ENCODE results near the gene SFI1.

SFI1 gene

GRCh38 chr22:31603081-31603525, 106.8 kb downstream of the SFI1 start:
- no peak for DNase-seq

- no peak for DNase-seq
Measured at GRCh38 chr22:31603574-31603973, 107.2 kb downstream of the SFI1 start.

GRCh38 chr22:31604137-31604705, 107.9 kb downstream of the SFI1 start:
- DNase-seq = no peak

- no peak for DNase-seq
Measured at GRCh38 chr22:31604746-31605705, 108.7 kb downstream of the SFI1 start.

- no peak for DNase-seq
Measured at GRCh38 chr22:31605851-31606585, 109.7 kb downstream of the SFI1 start.

GRCh38 chr22:31607696-31608095, 111.4 kb downstream of the SFI1 start:
- DNase-seq = no peak

- DNase-seq = no peak
Measured at GRCh38 chr22:31609716-31610115, 113.4 kb downstream of the SFI1 start.

- no peak for DNase-seq
Measured at GRCh38 chr22:31610611-31611010, 114.3 kb downstream of the SFI1 start.

- no peak for DNase-seq
Measured at GRCh38 chr22:31611061-31611760, 114.9 kb downstream of the SFI1 start.

GRCh38 chr22:31612891-31613285, 116.6 kb downstream of the SFI1 start:
- no peak for DNase-seq

GRCh38 chr22:31613286-31613903, 117.1 kb downstream of the SFI1 start:
- DNase-seq = no peak

GRCh38 chr22:31613904-31614296, 117.6 kb downstream of the SFI1 start:
- no peak for DNase-seq

- no peak for DNase-seq
Measured at GRCh38 chr22:31614781-31615490, 118.6 kb downstream of the SFI1 start.

GRCh38 chr22:31615491-31615860, 119.1 kb downstream of the SFI1 start:
- no peak for DNase-seq

GRCh38 chr22:31615940-31616314, 119.6 kb downstream of the SFI1 start:
- DNase-seq = no peak

GRCh38 chr22:31616315-31616980, 120.1 kb downstream of the SFI1 start:
- DNase-seq = no peak

GRCh38 chr22:31618057-31618456, 121.7 kb downstream of the SFI1 start:
- no peak for DNase-seq

GRCh38 chr22:31618471-31619176, 122.3 kb downstream of the SFI1 start:
- no peak for DNase-seq

GRCh38 chr22:31619611-31620300, 123.4 kb downstream of the SFI1 start:
- DNase-seq = no peak
